K562 (cell line): ENCODE data around the gene HNRNPLL. TPM values are rescaled to one million over a fixed set of nuclear protein-coding genes. Genes with fewer than 3 reads are reported as not detected.

Experiments used
- CBFA2T3 ChIP-seq: fragments of 450-650 bp; IDR thresholded peaks from 2 replicates; pipeline ENCODE4 v1.6.1; 2017
- CBX2 ChIP-seq: fragments of 200-600 bp; sonication (generic); IDR thresholded peaks from one replicate; pipeline ENCODE4 v1.6.1; 2012; ENCODE audit warnings: mild to moderate bottlenecking, low read length, inconsistent platforms; ENCODE audit not compliant: insufficient read depth, poor library complexity, severe bottlenecking
- CXXC5 ChIP-seq: fragments of 250-450 bp; sonication (Bioruptor Pico); IDR thresholded peaks from 2 replicates; pipeline ENCODE4 v1.8.0; 2022; ENCODE audit warnings: inconsistent platforms, mild to moderate bottlenecking, moderate library complexity
- E2F3 ChIP-seq: fragments of 250-450 bp; sonication (Bioruptor Pico); IDR thresholded peaks from 2 replicates; pipeline ENCODE4 v1.4.0; 2020; ENCODE audit warnings: mild to moderate bottlenecking
- HDAC2 ChIP-seq: fragments of 450-650 bp; IDR thresholded peaks from 2 replicates; pipeline ENCODE4 v1.6.1; 2016; ENCODE audit warnings: mild to moderate bottlenecking
- HDAC6 ChIP-seq: IDR thresholded peaks from 2 replicates; pipeline ENCODE4 v1.6.1; 2012; ENCODE audit warnings: low read depth, mild to moderate bottlenecking, control low read depth, inconsistent platforms, low read length, moderate library complexity
- HDAC8 ChIP-seq: fragments of 450-650 bp; IDR thresholded peaks from 2 replicates; pipeline ENCODE4 v1.6.1; 2016; ENCODE audit warnings: mild to moderate bottlenecking, missing genetic modification characterization, moderate library complexity, missing compliant biosample characterization
- HDGF ChIP-seq: fragments of 450-650 bp; IDR thresholded peaks from 2 replicates; pipeline ENCODE4 v1.6.1; 2016
- HOXB6 ChIP-seq: fragments of 250-450 bp; sonication (Bioruptor Pico); IDR thresholded peaks from 2 replicates; pipeline ENCODE4 v1.5.1; 2022; ENCODE audit warnings: mild to moderate bottlenecking, borderline replicate concordance
- ILK ChIP-seq: fragments of 450-650 bp; IDR thresholded peaks from 2 replicates; pipeline ENCODE4 v1.6.1; 2016; ENCODE audit warnings: missing genetic modification characterization, low read depth, mild to moderate bottlenecking, missing compliant biosample characterization, moderate library complexity, borderline replicate concordance
- LARP7 ChIP-seq: fragments of 450-650 bp; IDR thresholded peaks from 2 replicates; pipeline ENCODE4 v1.6.1; 2016
- NR2C2 ChIP-seq, 2 experiments: fragments of 200-800 bp in 1 of 2; sonication (Bioruptor generic) in 1 of 2; sonication (generic) in 1 of 2; formaldehyde crosslinking in 1 of 2; IDR thresholded peaks; 2 replicates each; pipeline versions ENCODE4 v1.6.1 to v1.8.0; 2016 to 2022; ENCODE audit warnings: mild to moderate bottlenecking in 1 of 2, missing compliant biosample characterization in 1 of 2, missing genetic modification characterization in 1 of 2, missing genetic modification reagents in 1 of 2
- NRF1 ChIP-seq, 2 experiments: fragments of 450-650 bp; IDR thresholded peaks in 1 of 2; conservative IDR thresholded peaks in 1 of 2; 2 replicates each; pipeline ENCODE4 v1.6.1; 2014; ENCODE audit warnings: mild to moderate bottlenecking in 2 of 2
- TSC22D4 ChIP-seq: fragments of 450-650 bp; IDR thresholded peaks from 2 replicates; pipeline ENCODE4 v1.6.1; 2016; ENCODE audit warnings: missing genetic modification characterization, missing biosample characterization, control low read depth
- U2AF2 ChIP-seq: fragments of 200-400 bp; formaldehyde crosslinking; optimal IDR thresholded peaks from 2 replicates; pipeline ENCODE3; 2017; ENCODE audit warnings: low read depth, mild to moderate bottlenecking, low read length
- ZNF124 ChIP-seq: sonication (generic); formaldehyde crosslinking; IDR thresholded peaks from 2 replicates; pipeline ENCODE4 v1.8.1; 2022; ENCODE audit warnings: missing genetic modification reagents
- ZNF143 ChIP-seq: sonication (generic); formaldehyde crosslinking; IDR thresholded peaks from 2 replicates; pipeline ENCODE4 v1.9.0; 2022; ENCODE audit warnings: mild to moderate bottlenecking, missing genetic modification reagents
- ZNF217 ChIP-seq: sonication (generic); formaldehyde crosslinking; IDR thresholded peaks from 2 replicates; pipeline ENCODE4 v1.8.0; 2022; ENCODE audit warnings: mild to moderate bottlenecking, missing genetic modification reagents
- ZNF24 ChIP-seq: fragments of 450-650 bp; IDR thresholded peaks from 2 replicates; pipeline ENCODE4 v1.6.1; 2016
- ZNF551 ChIP-seq: fragments of 250-450 bp; sonication (Bioruptor Pico); IDR thresholded peaks from 2 replicates; pipeline ENCODE4 v1.5.0; 2021; ENCODE audit warnings: mild to moderate bottlenecking, moderate library complexity
- ZSCAN32 ChIP-seq: fragments of 450-650 bp; formaldehyde crosslinking; IDR thresholded peaks from 2 replicates; pipeline ENCODE4 v1.4.0; 2020; ENCODE audit warnings: mild to moderate bottlenecking, moderate library complexity
- polyA plus RNA-seq, 8 experiments: library from polyadenylated mRNA; depleted of rRNA in 4 of 8; stranded (reverse) in 5 of 8; unstranded in 3 of 8; fragments of >200 nt; fragmentation: Nextera tagmentation in 2 of 8; fragmentation: Illumina TruSeq in 1 of 8; extraction: Ambion mirVana in 2 of 8; extraction: Trizol in 1 of 8; gene quantifications; 2 replicates each; pipeline versions ENCODE4 v1.2.1 to v1.2.3, GENCODE V29; 2011 to 2014; ENCODE audit warnings: inconsistent platforms in 1 of 8, missing spikeins in 1 of 8
- total RNA-seq, 7 experiments: library from RNA; depleted of rRNA in 6 of 7; stranded (reverse); fragments of >200 nt in 6 of 7; fragmentation: Illumina TruSeq in 2 of 7; extraction: Trizol in 2 of 7; gene quantifications; 2 replicates each; pipeline versions ENCODE4 v1.2.1 to v1.2.3, GENCODE V29; 2011 to 2021; ENCODE audit warnings: low replicate concordance in 1 of 7
- TF ChIP-seq, protein P1 (sequence below): fragments of 250-450 bp; sonication (Bioruptor Pico); IDR thresholded peaks from 2 replicates; pipeline ENCODE4 v1.4.0; 2020
- TF ChIP-seq, protein P2 (sequence below): sonication (generic); formaldehyde crosslinking; IDR thresholded peaks from 2 replicates; pipeline ENCODE4 v1.4.0; 2020; ENCODE audit warnings: mild to moderate bottlenecking, missing genetic modification reagents

The HNRNPLL gene
- total and polyA plus RNA-seq, 9 of the 15 experiments (the other 6 are each of a cell fraction or from before 2014, with no cell fraction given): 19.8 to 135 (median 57.8) TPM

DNA sequence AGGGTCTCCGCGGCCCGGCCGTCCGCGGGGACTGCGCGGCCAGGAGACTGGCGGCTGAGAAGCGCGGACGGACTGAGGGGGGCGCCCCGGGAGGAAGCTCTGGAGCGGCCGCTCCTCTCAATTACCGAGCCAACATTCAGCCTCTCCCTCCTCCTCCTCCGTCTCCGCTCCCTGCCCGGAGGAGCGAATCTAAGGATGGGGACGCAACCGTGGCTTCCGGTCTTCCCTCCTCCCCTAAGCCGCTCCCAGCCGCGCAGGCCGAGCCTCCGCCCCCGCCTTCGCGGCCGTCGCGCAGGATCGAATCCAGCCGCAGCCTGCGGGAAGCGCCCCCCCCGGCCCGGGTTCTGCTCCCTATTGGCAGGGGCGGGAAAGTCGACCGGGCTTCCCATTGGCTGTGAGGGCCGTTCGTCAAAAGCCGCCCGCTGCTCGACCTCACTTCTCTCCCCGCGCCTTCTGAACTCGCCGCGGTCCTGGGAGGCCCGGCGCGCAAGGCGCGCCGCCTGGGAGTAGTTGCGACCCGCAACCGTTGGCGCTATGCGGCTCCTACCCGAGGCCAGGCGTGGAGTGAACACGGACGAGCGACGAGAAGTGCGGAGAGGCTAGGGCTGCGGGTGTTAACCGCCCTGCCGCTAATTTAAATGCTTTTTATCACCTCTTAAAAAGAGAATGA lies at the start of gene HNRNPLL (continued):
- TF ChIP-seq HDAC6 (no peak), CBX2 (no peak), HDAC8 (no peak), CXXC5 (CRISPR knock-in tag) (peak; percentile 99), ZNF143 (no peak), ZSCAN32 (CRISPR knock-in tag) (no peak), U2AF2 (no peak), HOXB6 (no peak), HDAC2 (no peak), ZNF24 (peak; percentile 61; the same call in 1 of the 2 replicates), NR2C2 (CRISPR knock-in tag; IDR thresholded peaks at IDR 0.05) (no peak), NR2C2 (tag; IDR thresholded peaks at IDR 0.05) (peak; percentile 80), TSC22D4 (tag) (no peak), LARP7 (no peak), ZNF551 (CRISPR knock-in tag) (no peak), ZNF124 (CRISPR knock-in tag) (no peak), ZNF217 (CRISPR knock-in tag) (no peak), ILK (tag) (no peak), NRF1 (conservative IDR thresholded peaks at IDR 0.05 in 1 of 2, IDR thresholded peaks at IDR 0.05 in 1 of 2) (peak; percentile 89 to 91), E2F3 (CRISPR knock-in tag) (no peak), CBFA2T3 (no peak), HDGF (no peak)
- TF ChIP-seq, protein P1, sequence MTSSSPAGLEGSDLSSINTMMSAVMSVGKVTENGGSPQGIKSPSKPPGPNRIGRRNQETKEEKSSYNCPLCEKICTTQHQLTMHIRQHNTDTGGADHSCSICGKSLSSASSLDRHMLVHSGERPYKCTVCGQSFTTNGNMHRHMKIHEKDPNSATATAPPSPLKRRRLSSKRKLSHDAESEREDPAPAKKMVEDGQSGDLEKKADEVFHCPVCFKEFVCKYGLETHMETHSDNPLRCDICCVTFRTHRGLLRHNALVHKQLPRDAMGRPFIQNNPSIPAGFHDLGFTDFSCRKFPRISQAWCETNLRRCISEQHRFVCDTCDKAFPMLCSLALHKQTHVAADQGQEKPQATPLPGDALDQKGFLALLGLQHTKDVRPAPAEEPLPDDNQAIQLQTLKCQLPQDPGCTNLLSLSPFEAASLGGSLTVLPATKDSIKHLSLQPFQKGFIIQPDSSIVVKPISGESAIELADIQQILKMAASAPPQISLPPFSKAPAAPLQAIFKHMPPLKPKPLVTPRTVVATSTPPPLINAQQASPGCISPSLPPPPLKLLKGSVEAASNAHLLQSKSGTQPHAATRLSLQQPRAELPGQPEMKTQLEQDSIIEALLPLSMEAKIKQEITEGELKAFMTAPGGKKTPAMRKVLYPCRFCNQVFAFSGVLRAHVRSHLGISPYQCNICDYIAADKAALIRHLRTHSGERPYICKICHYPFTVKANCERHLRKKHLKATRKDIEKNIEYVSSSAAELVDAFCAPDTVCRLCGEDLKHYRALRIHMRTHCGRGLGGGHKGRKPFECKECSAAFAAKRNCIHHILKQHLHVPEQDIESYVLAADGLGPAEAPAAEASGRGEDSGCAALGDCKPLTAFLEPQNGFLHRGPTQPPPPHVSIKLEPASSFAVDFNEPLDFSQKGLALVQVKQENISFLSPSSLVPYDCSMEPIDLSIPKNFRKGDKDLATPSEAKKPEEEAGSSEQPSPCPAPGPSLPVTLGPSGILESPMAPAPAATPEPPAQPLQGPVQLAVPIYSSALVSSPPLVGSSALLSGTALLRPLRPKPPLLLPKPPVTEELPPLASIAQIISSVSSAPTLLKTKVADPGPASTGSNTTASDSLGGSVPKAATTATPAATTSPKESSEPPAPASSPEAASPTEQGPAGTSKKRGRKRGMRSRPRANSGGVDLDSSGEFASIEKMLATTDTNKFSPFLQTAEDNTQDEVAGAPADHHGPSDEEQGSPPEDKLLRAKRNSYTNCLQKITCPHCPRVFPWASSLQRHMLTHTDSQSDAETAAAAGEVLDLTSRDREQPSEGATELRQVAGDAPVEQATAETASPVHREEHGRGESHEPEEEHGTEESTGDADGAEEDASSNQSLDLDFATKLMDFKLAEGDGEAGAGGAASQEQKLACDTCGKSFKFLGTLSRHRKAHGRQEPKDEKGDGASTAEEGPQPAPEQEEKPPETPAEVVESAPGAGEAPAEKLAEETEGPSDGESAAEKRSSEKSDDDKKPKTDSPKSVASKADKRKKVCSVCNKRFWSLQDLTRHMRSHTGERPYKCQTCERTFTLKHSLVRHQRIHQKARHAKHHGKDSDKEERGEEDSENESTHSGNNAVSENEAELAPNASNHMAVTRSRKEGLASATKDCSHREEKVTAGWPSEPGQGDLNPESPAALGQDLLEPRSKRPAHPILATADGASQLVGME (CRISPR knock-in tag): peak; percentile 91
- TF ChIP-seq, protein P2, sequence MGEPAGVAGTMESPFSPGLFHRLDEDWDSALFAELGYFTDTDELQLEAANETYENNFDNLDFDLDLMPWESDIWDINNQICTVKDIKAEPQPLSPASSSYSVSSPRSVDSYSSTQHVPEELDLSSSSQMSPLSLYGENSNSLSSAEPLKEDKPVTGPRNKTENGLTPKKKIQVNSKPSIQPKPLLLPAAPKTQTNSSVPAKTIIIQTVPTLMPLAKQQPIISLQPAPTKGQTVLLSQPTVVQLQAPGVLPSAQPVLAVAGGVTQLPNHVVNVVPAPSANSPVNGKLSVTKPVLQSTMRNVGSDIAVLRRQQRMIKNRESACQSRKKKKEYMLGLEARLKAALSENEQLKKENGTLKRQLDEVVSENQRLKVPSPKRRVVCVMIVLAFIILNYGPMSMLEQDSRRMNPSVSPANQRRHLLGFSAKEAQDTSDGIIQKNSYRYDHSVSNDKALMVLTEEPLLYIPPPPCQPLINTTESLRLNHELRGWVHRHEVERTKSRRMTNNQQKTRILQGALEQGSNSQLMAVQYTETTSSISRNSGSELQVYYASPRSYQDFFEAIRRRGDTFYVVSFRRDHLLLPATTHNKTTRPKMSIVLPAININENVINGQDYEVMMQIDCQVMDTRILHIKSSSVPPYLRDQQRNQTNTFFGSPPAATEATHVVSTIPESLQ (CRISPR knock-in tag): peak; percentile 58; the same call in 1 of the 2 replicates
